HL-60 (cell line): ENCODE data around the gene RPS6KA3.

Experiments used
- REST ChIP-seq: IDR thresholded peaks from 2 replicates; pipeline ENCODE4 v1.6.1; 2012; ENCODE audit warnings: low read depth; ENCODE audit not compliant: insufficient replicate concordance
- SPI1 ChIP-seq: IDR thresholded peaks from 2 replicates; pipeline ENCODE4 v1.6.1; 2012; ENCODE audit warnings: low read depth, mild to moderate bottlenecking, borderline replicate concordance
- TF ChIP-seq, protein P1 (sequence below): IDR thresholded peaks from one replicate; pipeline ENCODE4 v1.5.1; 2011; ENCODE audit warnings: low read length, control low read depth, inconsistent platforms; ENCODE audit not compliant: insufficient read depth

- no peak for TF ChIP-seq REST
- TF ChIP-seq, protein P1, sequence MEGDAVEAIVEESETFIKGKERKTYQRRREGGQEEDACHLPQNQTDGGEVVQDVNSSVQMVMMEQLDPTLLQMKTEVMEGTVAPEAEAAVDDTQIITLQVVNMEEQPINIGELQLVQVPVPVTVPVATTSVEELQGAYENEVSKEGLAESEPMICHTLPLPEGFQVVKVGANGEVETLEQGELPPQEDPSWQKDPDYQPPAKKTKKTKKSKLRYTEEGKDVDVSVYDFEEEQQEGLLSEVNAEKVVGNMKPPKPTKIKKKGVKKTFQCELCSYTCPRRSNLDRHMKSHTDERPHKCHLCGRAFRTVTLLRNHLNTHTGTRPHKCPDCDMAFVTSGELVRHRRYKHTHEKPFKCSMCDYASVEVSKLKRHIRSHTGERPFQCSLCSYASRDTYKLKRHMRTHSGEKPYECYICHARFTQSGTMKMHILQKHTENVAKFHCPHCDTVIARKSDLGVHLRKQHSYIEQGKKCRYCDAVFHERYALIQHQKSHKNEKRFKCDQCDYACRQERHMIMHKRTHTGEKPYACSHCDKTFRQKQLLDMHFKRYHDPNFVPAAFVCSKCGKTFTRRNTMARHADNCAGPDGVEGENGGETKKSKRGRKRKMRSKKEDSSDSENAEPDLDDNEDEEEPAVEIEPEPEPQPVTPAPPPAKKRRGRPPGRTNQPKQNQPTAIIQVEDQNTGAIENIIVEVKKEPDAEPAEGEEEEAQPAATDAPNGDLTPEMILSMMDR: no peak
- TF ChIP-seq SPI1: no peak
Observed at GRCh38 chrX:20244931-20245330, 21.8 kb downstream of the RPS6KA3 start.
